GM19467 (cell line): ENCODE data around the gene ADGRB3.
A peak's percentile ranks its signal among the peaks of the same experiment; 100 is the strongest.

Experiments
- ATAC-seq: cut with Tn5 transposase; IDR thresholded peaks from one replicate; pipeline ENCODE4 v1.9.1; 2021; ENCODE audit warnings: mild to moderate bottlenecking, moderate library complexity; ENCODE audit not compliant: unreplicated experiment

ADGRB3 gene

DNA sequence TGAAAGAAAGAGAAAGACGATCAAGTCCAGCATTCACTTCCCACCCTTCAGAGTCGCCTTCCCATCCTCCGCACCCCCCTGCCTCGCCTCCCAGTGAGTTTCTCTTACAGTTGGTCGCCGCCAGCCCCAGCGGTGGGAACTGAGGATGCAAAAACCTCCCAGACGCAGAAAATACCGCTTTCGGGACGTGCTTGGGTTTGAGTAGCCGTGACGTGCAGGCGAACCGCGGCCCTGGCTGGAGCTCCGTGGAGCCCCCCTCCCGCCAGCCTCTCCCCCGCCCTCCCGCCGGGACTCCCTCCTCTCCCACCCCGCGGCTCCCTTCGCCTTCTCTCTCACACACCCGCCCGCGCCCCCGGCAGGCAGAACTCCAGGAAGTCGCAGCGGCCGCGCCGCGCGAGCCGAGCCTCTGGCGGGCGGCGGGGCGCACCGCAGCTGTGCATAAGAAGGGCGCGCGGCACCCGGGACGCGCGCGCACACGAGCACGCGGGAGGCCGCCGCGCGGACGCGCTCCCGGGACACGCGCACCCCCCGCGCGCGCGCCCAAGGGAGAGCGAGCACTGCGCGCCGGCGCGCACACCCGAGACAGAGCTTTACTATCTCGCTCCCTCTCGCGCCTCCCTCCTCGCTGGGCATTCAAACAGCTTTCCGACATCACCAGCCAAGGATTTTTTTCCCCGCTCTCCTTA, at the start of gene ADGRB3:
Gene ADGRB3 (plus strand): TSS at position 557 of the 686 bp plus-strand sequence. CDS start 3,394 bp downstream, outside the sequence.
- ATAC-seq: peak; percentile 85

- ATAC-seq: no peak
Observed at GRCh38 chr6:68593558-68593957, 41.5 kb upstream of the ADGRB3 start.

DNA sequence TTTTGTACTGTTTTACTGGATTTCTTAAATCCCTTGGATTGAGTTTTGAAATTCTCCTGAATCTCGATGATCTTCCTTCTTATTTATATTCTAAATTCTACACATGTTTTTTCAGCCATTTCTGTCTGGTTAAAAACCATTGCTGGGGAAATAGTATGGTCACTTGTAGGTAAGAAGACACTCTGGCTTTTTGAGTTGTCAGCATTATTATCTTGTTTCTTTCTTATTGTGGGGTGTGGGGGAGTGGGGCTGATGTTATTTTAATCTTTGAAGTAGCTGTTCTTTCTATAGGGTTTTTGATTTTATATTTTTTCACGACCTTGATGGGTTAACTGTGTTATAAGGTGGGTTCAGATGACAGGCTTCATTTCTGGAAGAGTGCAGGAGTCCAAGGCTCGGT, 37.4 kb upstream of the ADGRB3 start:
- ATAC-seq: no peak

DNA sequence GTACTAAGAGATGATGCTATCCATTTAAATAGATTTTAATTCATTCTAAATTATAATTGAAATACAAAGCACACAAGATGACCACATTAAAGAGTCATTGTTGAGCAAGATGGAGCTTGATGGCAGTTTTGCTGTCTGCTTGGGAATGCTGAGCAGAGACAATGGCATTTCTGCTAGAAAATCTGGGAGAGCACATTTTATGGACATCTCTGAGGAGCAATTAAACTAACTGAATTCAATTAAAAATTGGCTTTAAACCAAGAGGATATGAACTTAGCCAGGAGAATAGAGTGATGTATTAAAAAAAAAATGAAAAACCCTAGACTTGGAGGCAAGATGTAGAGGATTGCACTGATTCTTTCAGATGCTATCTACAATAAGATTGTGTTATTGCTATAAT, 19.1 kb upstream of the ADGRB3 start:
- no peak for ATAC-seq

DNA sequence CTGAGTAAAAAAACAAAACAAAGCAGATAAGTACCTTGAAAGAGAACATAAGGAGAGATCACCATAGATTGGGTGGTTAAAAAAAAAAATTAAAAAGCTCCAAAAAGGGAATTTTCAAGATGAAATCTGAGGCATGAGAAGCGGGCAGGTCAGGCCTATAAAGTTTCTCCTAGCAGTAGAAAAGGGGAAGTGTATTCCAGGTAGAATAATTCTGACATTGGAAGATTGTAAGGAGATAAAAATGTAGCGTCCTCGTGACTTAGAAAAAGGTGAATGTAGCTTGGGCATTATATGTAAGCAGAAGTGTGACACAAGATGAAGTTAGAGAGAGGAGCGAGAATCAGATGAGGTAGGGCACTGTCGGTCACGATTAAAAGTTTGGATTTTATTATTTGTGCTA, 9.1 kb upstream of the ADGRB3 start:
- ATAC-seq: no peak

DNA sequence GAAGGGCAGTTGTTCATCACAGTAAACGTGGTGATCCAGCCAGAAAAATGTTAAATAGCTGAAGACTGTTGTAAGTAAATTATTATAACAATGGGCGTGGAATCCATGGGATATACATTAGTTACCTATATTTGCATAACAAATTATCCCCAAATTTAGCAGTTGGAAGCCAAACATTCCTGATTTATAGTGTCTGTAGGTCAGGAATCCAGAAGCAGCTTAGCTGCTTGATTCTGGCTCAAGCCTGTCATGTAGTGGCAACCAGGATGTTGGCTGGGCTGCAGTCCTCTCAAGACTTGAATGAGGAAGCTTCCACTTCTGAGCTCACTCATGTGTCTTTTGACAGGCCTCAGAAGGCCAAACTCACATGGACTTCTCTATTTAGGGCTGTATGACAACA, 6.9 kb upstream of the ADGRB3 start:
- ATAC-seq: no peak

- no peak for ATAC-seq
Observed at GRCh38 chr6:68632734-68633133, 2.3 kb upstream of the ADGRB3 start.

GRCh38 chr6:68633281-68633971, 1.7 kb upstream of the ADGRB3 start:
- no peak for ATAC-seq

DNA sequence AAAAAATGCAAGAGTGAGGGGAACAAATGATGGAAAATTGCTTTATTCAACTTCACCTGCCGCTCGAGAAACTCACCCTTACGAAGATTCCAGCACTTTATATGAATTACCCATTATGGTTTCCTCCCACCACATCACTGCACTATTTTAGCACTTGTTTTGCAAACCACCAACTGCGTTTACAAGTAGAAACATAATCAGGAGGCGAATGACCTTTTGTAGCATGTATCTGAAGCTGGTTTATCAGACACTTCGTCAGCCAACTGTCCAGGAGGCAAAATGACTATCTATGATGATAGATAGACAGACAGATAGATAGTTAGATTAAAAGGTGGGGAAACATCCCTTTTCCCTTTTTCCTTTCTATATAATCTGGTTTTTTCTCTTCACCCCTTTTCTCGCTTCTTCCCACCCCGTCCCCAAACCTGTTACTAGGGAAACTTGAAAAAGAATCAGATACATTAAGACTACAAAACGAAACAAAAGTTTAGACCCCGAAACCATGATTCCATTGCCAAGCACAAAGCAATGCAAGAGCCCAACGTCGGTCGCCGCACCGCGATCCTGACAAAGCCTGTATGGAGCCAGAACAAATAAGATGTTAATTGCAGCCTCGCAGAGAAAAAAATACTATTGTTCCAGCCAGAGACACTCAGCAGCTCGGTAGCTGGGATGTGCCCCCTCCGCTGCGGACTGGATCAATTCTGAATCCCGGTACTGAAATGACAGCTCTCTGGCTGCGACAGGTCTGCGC, 933 bp upstream of the ADGRB3 start:
- no peak for ATAC-seq

GRCh38 chr6:68635412-68635705, 277 bp downstream of the ADGRB3 start:
- ATAC-seq: no peak

DNA sequence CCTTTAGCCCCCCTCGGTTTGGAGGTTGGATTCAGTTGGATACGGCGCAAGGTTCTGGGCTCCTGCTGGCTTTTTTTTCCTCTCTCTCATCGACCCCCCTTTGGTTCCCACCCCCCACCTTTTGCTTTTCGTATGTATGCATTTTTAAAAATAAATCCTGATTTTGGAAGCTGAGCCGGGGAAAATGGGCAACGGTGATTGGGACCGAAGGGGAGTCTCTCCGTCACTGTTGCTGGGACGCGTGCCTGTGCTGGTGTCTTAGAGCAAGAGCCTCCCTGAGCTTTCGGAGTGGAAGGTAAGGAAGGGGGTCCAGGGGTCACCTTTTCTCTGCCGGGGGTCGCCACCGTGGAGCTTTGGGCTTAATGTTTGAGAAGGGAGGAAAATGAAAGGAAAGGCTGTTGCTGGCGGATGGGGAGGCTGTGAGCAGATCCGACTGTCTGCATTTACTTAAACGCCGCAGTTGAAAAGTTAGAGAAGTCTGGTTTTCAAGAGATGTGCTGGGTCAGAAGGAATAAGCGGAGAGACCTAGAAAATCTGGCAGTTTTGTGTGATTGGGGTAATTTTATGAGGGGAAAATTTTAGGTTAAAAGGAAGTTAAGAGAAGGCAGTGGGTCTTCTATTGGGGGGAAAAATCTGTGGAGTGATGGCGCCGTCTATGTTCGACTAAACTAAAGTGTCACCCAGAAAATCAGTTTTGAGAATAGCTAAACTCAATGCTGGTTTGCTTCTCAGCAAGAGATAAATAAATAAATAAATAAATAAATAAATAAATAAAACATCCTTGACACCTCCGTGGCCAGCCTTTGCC, 828 bp downstream of the ADGRB3 start:
- no peak for ATAC-seq

- no peak for ATAC-seq
Observed at GRCh38 chr6:68636666-68637065, 1.6 kb downstream of the ADGRB3 start.

- ATAC-seq: no peak
Observed at GRCh38 chr6:68637071-68637470, 2.0 kb downstream of the ADGRB3 start.

- ATAC-seq: no peak
Observed at GRCh38 chr6:68637782-68638181, 2.7 kb downstream of the ADGRB3 start.

DNA sequence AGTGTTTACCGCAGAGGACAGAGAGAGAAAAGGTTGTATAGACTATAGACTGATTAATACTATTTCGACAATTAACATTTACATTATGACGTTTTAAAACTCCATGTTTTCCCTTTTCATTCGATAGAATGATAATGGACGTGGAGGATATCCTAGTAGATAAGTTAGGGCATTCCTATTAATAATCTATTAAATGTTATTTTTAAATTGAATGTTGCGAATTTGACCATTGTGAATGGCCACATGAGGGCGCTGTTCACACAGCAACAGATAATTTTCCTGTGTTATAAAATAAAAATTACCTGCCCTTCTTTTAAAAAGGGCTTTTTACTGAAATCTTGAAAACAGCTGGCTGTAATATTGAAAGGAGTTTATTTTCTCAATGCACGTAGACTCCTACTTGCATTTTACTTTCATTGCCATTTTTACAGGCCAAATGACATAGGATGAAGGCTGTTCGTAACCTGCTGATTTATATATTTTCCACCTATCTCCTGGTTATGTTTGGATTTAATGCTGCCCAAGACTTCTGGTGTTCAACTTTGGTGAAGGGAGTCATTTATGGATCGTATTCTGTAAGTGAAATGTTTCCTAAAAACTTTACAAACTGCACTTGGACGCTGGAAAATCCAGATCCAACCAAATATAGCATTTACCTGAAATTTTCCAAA, 3.3 kb downstream of the ADGRB3 start:
- ATAC-seq: no peak

DNA sequence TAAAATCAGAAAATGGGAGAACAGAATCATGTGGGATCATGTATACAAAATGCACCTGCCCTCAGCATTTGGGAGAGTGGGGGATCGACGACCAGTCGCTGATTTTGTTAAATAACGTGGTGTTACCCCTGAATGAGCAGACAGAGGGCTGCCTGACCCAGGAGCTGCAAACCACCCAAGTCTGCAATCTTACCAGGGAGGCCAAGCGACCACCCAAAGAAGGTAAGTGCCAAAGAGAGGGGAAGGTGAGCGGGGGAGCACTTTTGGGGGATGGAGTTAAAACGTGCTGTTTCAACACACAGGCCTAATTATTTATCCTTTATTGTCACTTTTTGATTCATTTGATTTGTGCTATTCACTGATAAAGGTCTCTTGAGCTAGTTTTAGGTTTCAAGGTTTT, 4.1 kb downstream of the ADGRB3 start:
- ATAC-seq: no peak

DNA sequence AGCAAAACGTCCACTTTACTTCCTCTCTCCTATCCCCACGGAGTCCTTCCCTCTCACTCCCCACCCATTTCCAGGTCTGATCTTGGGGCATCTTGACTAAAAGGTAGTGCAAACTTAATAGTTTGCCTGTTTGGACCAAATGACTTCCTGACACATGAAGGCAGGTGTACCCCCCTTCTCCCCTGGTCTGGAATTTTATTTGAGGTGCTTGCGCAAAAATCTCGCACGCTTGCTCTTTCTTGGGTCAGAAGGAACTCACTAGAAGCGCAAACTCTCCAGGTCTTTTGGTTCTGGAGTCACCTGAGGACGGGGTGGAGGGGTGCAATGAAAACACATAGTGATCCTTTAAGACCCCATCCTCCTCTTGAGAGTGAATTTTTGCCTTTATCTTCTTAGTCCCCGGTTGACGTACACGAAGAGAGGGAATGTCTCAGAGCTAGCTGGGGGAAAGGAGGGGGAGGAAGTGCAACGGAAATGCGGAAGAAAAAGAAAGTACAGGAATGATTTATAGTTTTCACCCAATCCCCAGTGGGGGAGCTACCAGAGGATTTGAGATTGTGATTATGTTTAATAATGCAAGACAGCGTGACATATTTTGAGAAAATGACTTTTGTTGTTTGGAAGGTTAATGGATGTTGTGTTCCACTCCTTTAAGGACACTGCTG, 4.9 kb downstream of the ADGRB3 start:
- ATAC-seq: no peak

DNA sequence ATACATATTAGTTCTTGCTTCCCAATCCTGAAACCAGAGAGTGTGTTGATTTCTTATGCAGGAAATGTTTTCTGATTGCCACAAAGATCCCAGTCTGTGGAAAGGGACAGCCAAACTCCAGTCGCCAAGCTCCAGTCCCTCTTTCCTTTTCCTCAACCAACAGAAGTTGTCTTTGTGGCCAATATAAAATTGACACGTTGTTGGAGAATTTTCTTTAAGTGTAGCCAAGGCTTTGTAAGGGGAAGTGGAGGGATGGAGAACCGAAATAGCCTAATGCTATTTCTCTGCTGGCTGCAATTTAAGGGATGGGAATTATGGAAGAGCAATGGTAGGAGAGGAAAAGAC, 5.4 kb downstream of the ADGRB3 start:
- no peak for ATAC-seq

DNA sequence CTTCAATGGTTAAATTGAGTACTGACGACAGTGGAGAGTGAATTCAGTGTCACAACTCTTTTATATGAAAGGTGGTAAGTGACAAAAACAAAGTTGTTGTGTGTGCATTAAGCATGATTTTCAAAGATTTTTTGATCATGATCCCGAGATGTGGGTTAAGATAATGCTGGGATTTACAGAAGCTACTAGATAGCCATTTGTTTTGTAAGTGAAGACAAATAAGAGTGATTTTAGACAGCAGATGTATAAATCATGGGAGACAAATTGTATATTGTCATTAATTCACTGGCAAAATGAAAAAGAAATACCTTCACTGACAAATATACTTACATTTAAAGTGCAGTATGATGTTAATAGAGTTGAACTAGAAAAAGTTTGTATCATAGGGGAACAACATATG, 6.1 kb downstream of the ADGRB3 start:
- ATAC-seq: no peak

GRCh38 chr6:68642081-68642480, 7.0 kb downstream of the ADGRB3 start:
- ATAC-seq: no peak
